DMS79 (cell line): ENCODE measurements around the gene CCDC184.
"Not testable (repeated sequence)": the region's sequence is repeated elsewhere in the genome, so short reads cannot be mapped to it uniquely, and the experiment has no call there.

Experiments
- DNase-seq: peaks from one replicate; lab custom pipeline; 2025; lab: John Stamatoyannopoulos, UW

Gene CCDC184

GRCh38 chr12:48183091-48183875 lies at the start of gene CCDC184:
Gene CCDC184 (plus strand): TSS chr12:48183644. CDS start chr12:48184123, 479 bp downstream.
- DNase-seq: peak; percentile 66

- DNase-seq: no peak
Measured at GRCh38 chr12:48135027-48135426, 48.4 kb upstream of the CCDC184 start.

GRCh38 chr12:48142818-48143674 lies 40.4 kb upstream of the CCDC184 start:
- DNase-seq: no peak

GRCh38 chr12:48143898-48144297 lies 39.5 kb upstream of the CCDC184 start:
- DNase-seq: no peak

- DNase-seq: no peak
Measured at GRCh38 chr12:48145981-48146380, 37.5 kb upstream of the CCDC184 start.

GRCh38 chr12:48151103-48151771 lies 32.2 kb upstream of the CCDC184 start:
- DNase-seq: no peak

- not testable (repeated sequence) for DNase-seq
Measured at GRCh38 chr12:48155786-48156185, 27.7 kb upstream of the CCDC184 start.

- DNase-seq: no peak
Measured at GRCh38 chr12:48156652-48157017, 26.8 kb upstream of the CCDC184 start.

- DNase-seq: peak; percentile 96
Measured at GRCh38 chr12:48157018-48157888, 26.2 kb upstream of the CCDC184 start, which contains the start of gene ASB8. Gene ASB8 (minus strand): TSS chr12:48157515. CDS start chr12:48153496, 4,019 bp downstream.

- no peak for DNase-seq
Measured at GRCh38 chr12:48157889-48158370, 25.5 kb upstream of the CCDC184 start.

GRCh38 chr12:48160046-48160445 lies 23.4 kb upstream of the CCDC184 start:
- DNase-seq: no peak

GRCh38 chr12:48160807-48161206 lies 22.6 kb upstream of the CCDC184 start:
- DNase-seq: no peak

- no peak for DNase-seq
Measured at GRCh38 chr12:48163150-48163747, 20.2 kb upstream of the CCDC184 start.

GRCh38 chr12:48164451-48164850 lies 19.0 kb upstream of the CCDC184 start:
- DNase-seq: no peak

GRCh38 chr12:48165089-48165981 lies 18.1 kb upstream of the CCDC184 start:
- peak; percentile 37 for DNase-seq

GRCh38 chr12:48169011-48169410 lies 14.4 kb upstream of the CCDC184 start:
- DNase-seq: no peak

- DNase-seq: no peak
Measured at GRCh38 chr12:48175613-48176416, 7.6 kb upstream of the CCDC184 start.

- DNase-seq: no peak
Measured at GRCh38 chr12:48176417-48176751, 7.1 kb upstream of the CCDC184 start.

- no peak for DNase-seq
Measured at GRCh38 chr12:48177982-48178381, 5.5 kb upstream of the CCDC184 start.
